ENCODE results near the gene FOXC2. TPM values are rescaled to one million over a fixed set of nuclear protein-coding genes. Genes with fewer than 3 reads are reported as not detected.

The FOXC2 gene
- 4.3 to 5.1 TPM (median 4.9 TPM) in 5 replicates for total RNA-seq (2022; extraction: Qiagen RNA extraction)

GRCh38 chr16:86566601-86566965 is at the start of gene FOXC2:
Gene FOXC2, plus strand, starts transcription at chr16:86566829. Its CDS starts 507 bp downstream, at chr16:86567336.

GRCh38 chr16:86554917-86555703 is 11.5 kb upstream of the FOXC2 start, which contains the start of gene MTHFSD:
Gene MTHFSD, minus strand, starts transcription at chr16:86555235. Its CDS starts 51 bp downstream, at chr16:86555184.

GRCh38 chr16:86578061-86578599 is 11.5 kb downstream of the FOXC2 start, which contains the start of gene FOXL1:
Gene FOXL1, plus strand, starts transcription at chr16:86578549. Its CDS starts 175 bp downstream, at chr16:86578724.

Other genes starting within 250 kb of the FOXC2 start
- gene FOXF1, start 56.3 kb upstream of the FOXC2 start, total RNA-seq (2022; extraction: Qiagen RNA extraction), result 0.03 TPM in 2 of 5 replicates, not detected in the others
- 10.2 to 14.8 TPM (median 11.6 TPM) in 5 replicates for gene MTHFSD, start 11.6 kb upstream of the FOXC2 start, total RNA-seq (2022; extraction: Qiagen RNA extraction)
- 1.1 to 2.6 TPM (median 1.6 TPM) in 5 replicates for gene FOXL1, start 11.7 kb downstream of the FOXC2 start, total RNA-seq (2022; extraction: Qiagen RNA extraction)

Data from A549 treated with Hydrocortisone at 1 μM for 4 hours (cell line).